Transverse colon (tissue), 3 donors: Measurements from ENCODE around the gene PPM1J.

Source experiments
- POLR2A ChIP-seq: fragments of 450-650 bp; IDR thresholded peaks from one replicate; pipeline ENCODE4 v1.6.1; 2016; ENCODE audit warnings: antibody characterized with exemption, mild to moderate bottlenecking, moderate library complexity
- TF ChIP-seq, protein P1 (sequence below), 5 experiments: fragments of 200-600 bp in 3 of 5; fragments of 450-650 bp in 2 of 5; sonication (generic) in 3 of 5; IDR thresholded peaks; 1 replicate in 2 of 5; 2 replicates in 3 of 5; pipeline ENCODE4 v1.5.1; 2016 to 2017; ENCODE audit warnings: antibody characterized with exemption in 5 of 5, inconsistent platforms in 3 of 5, mild to moderate bottlenecking in 2 of 5, moderate library complexity in 1 of 5

DNA sequence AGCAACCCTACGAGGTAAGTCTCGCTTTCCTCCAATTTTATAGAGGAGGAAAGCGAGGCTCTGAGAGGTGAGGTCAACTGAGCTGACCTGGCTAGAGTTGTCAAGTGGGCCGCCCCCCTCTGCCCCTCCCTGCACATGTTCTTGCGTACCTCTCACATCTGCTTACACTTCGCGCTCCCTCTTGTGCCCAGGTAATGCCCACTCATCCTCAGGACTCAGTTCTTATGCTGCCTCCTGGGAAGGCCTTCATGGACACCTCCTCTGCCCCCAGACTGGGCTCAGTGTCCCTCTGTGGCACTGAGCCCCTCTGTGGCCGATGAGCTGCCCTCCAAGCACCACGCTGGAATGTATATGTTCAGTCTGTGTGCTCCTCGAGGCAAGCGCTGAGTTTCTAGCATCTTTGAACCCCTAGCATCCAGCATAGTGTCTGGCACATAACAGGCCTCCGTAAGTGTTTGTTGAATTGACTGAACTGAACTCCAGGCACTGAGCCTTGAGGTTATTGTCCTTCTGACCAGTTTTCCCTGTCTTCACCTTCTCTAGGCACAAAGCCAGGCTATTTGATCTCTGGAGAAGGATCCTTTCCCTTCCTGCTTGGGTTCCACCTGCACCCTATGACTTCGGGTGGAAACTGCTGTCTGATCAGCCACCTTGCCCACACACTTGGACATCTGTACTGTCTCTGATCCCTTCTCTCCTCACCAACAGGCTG, 27.2 kb downstream of the PPM1J start:
- TF ChIP-seq, protein P1, sequence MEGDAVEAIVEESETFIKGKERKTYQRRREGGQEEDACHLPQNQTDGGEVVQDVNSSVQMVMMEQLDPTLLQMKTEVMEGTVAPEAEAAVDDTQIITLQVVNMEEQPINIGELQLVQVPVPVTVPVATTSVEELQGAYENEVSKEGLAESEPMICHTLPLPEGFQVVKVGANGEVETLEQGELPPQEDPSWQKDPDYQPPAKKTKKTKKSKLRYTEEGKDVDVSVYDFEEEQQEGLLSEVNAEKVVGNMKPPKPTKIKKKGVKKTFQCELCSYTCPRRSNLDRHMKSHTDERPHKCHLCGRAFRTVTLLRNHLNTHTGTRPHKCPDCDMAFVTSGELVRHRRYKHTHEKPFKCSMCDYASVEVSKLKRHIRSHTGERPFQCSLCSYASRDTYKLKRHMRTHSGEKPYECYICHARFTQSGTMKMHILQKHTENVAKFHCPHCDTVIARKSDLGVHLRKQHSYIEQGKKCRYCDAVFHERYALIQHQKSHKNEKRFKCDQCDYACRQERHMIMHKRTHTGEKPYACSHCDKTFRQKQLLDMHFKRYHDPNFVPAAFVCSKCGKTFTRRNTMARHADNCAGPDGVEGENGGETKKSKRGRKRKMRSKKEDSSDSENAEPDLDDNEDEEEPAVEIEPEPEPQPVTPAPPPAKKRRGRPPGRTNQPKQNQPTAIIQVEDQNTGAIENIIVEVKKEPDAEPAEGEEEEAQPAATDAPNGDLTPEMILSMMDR (IDR thresholded peaks at IDR 0.05) = no peak
- TF ChIP-seq POLR2A = no peak
